SK-N-MC (cell line): ENCODE measurements around the gene COL27A1.

Source experiments
- EZH2 ChIP-seq: fragments of 200-600 bp; sonication (generic); IDR thresholded peaks from one replicate; pipeline ENCODE4 v1.6.1; 2017; ENCODE audit warnings: antibody characterized with exemption
- FOXP2 ChIP-seq: optimal IDR thresholded peaks from 2 replicates; pipeline ENCODE3; 2011; ENCODE audit warnings: mild to moderate bottlenecking, moderate library complexity; ENCODE audit not compliant: insufficient read depth; ENCODE audit errors: extremely low read length, control extremely low read depth
- POLR2AphosphoS5 ChIP-seq: IDR thresholded peaks from 2 replicates; pipeline ENCODE4 v1.6.1; 2012; ENCODE audit warnings: mild to moderate bottlenecking, low read depth, low read length, borderline replicate concordance

DNA sequence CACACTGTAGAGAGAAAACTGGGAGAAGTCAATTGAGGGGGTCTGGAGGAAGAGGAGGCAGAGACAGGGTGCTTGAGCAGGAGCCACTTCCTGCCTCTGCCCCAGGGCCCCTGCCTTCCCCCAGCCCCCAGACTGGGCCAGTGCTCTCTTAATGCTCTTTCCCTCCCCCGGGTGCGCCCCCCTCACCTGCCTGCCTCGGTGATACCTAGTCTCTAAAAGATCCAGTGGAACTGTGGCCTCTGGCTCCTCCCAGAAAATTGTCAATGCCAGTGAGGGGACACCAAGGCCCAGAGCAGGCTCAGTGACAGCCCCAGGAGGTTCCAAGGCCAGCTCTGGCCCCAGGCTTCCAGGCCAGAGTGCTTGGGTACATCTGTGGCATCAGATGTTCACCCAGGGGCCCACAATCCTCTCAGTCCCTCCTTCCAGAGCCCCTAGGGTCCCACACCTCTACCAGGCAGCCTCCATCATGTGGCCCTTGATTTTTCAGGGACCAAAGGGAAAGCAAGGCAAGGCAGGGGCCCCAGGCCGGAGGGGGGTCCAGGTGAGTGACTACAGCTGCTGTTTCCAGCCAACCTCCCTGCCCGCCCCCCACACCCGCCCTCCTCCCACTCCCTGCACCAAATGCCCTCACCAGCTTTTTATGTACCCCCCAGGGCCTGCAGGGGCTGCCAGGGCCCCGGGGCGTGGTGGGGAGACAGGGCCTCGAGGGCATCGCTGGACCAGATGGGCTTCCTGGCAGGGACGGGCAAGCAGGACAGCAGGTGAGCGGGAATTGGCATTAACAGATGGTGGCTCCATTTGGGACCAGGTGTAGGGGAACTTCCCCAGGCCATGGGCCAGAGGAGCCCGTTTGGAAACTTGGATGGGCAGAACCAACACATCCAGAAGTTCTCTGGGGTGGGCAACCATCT is 134.5 kb downstream of the COL27A1 start:
- no peak for TF ChIP-seq EZH2
- no peak for TF ChIP-seq POLR2AphosphoS5
- TF ChIP-seq FOXP2: no peak
